NCI-H345 (cell line): ENCODE data around the gene HTR6.

Source experiments
- DNase-seq: peaks from one replicate; lab custom pipeline; 2025; lab: John Stamatoyannopoulos, UW

Gene HTR6

GRCh38 chr1:19720973-19721372 is 56.3 kb downstream of the HTR6 start:
- no peak for DNase-seq

GRCh38 chr1:19723874-19724273 is 59.2 kb downstream of the HTR6 start:
- DNase-seq: no peak

GRCh38 chr1:19725606-19726005 is 60.9 kb downstream of the HTR6 start:
- no peak for DNase-seq

GRCh38 chr1:19728413-19729145 is 63.9 kb downstream of the HTR6 start:
- DNase-seq: no peak

- no peak for DNase-seq
Measured at GRCh38 chr1:19730232-19730631, 65.6 kb downstream of the HTR6 start.
